Coronary artery (tissue), 2 donors: Measurements from ENCODE around the gene HSP90AB1.

Source experiments
- DNase-seq: peaks from one replicate; pipeline ENCODE4 v3.0.0-alpha.2; 2017; ENCODE audit warnings: low spot score
- H3K27ac ChIP-seq, 2 donors: fragments of 200-600 bp; sonication (generic); one replicate each; pipeline ENCODE4 v1.5.1; 2016 to 2019
- H3K4me3 ChIP-seq: fragments of 200-600 bp; sonication (generic); 2 replicates; pipeline ENCODE4 v1.5.1; 2016; ENCODE audit warnings: mild to moderate bottlenecking, moderate library complexity
- TF ChIP-seq, protein P1 (sequence below): fragments of 200-600 bp; sonication (generic); IDR thresholded peaks from one replicate; pipeline ENCODE4 v1.5.1; 2019; ENCODE audit warnings: antibody characterized with exemption

The HSP90AB1 gene

GRCh38 chr6:44260451-44261297 lies 13.8 kb downstream of the HSP90AB1 start:
- TF ChIP-seq, protein P1, sequence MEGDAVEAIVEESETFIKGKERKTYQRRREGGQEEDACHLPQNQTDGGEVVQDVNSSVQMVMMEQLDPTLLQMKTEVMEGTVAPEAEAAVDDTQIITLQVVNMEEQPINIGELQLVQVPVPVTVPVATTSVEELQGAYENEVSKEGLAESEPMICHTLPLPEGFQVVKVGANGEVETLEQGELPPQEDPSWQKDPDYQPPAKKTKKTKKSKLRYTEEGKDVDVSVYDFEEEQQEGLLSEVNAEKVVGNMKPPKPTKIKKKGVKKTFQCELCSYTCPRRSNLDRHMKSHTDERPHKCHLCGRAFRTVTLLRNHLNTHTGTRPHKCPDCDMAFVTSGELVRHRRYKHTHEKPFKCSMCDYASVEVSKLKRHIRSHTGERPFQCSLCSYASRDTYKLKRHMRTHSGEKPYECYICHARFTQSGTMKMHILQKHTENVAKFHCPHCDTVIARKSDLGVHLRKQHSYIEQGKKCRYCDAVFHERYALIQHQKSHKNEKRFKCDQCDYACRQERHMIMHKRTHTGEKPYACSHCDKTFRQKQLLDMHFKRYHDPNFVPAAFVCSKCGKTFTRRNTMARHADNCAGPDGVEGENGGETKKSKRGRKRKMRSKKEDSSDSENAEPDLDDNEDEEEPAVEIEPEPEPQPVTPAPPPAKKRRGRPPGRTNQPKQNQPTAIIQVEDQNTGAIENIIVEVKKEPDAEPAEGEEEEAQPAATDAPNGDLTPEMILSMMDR, result no peak

DNA sequence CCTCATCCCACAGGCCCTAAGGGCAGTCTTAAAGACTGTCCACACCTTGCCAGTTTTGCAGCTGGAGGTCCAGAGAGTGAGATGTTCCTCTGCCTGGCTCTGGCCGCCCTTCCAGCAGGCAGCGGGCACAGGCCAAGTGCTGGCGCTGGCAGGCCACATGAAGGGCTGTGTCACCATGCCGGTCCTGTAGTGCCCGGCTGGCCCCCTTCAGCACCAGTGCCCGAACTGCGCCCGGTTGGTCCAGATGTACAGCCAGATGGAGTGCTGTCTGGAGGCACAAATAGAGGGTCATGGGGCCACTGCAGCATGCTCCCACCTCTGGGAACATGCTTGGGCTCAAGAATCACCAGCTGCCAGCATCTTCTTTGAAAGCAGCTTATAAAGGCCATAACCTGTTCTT lies 14.7 kb downstream of the HSP90AB1 start:
- Histone ChIP-seq H3K4me3 (no peak overlapping the region), H3K27ac (no peak overlapping the region)
- no peak for DNase-seq
- TF ChIP-seq, protein P1, result no peak

More at GRCh38 chr6:44260451-44261297, 13.8 kb downstream of the HSP90AB1 start:
- no peak overlapping the region for H3K4me3 ChIP-seq
- DNase-seq, result no peak
- H3K27ac ChIP-seq, result no peak overlapping the region

- no peak for DNase-seq
- Histone ChIP-seq H3K4me3 (peak overlapping the region; percentile 83), H3K27ac (peak overlapping the region in 1 of 2 donors; percentile 35)
- TF ChIP-seq, protein P1, result no peak
Observed at GRCh38 chr6:44262467-44263353, 15.8 kb downstream of the HSP90AB1 start.

DNA sequence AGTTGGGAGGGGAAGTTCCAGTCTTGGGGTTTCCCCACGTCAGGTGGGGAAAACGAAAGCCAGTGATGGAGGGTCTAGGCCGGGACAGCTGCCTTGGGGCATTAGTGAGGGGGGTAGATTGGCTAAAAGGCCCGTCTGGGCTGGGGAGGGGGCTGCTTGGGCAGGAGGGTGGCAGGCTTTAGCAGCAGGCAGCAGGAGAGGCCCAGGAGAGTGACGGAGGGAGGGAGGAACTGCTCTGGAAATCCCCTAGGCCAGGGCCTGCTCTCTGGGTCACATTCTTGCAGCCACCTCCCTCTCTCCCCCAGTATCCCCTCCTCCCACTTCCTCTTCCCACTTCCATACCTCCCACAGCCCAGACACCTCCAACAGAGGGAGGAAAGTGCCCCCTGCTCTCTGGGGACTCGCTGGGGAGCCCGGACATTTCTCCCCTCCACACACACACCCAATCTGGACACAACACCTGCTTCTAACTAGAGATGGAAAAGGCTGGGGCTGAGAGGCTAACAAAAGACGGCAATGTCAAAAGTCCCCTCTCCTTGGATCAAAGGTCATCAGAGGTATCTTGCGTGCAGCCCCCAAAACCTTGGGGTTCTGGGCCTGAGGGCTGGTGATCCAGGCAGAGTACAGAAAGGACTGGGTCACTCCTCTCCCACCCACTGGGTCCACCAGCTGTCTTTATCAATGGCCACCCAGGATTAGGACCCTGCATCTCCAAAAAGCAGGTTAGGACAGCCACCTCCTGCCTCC lies 16.6 kb downstream of the HSP90AB1 start:
- DNase-seq, result no peak
- Histone ChIP-seq H3K4me3 (peak overlapping the region; percentile 83), H3K27ac (peak overlapping the region in 1 of 2 donors; percentile 35)
- TF ChIP-seq, protein P1, result no peak

DNA sequence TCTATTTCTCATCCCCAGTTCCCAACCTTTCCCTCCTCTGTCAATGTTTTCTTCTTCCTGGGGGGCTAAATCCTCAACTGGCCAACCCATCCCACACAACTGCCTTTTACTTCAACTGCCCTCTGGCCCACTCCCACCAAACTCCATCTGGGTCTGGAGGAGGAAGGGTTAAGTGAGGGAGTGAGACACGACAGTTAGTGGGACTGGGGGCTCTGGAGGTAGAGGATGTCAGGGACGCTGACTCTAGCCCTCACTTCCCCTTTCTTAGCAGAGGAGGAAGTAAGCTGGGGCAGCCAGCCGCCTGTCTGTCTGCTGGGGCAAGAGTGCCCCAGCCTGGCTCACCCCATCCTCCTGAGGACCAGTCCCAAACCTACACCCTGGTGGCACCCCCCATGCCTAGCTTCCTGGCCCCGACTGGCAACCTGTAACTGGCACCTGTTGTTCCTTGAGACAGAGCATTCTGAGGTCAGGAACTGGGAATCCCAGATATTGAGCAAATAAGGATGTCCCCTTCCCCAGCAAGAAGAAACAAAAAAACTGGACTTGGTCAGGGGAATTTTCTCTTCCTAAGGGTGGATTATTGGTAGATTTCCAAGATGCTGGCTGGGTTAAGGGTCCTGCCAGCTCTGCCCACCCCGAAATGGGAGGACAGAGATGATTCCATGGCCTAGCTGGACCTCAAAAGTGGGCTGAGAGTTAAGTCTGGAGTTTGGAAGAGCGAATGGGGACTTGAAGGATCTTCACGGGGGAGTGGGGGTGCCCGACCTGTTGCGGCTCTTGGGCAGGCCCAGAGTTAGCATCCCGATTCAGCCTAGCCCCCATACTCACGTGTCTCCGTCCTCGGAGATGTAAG lies 17.5 kb downstream of the HSP90AB1 start:
- peak overlapping the region; percentile 83 for H3K4me3 ChIP-seq
- peak overlapping the region; percentile 69 to 86 for H3K27ac ChIP-seq
- TF ChIP-seq, protein P1, result no peak
- DNase-seq, result no peak
